ENCODE data around the gene C5orf47.

GRCh38 chr5:174003795-174004194 lies 14.8 kb downstream of the C5orf47 start:
- TF ChIP-seq CTCF (IDR thresholded peaks at IDR 0.05) = no peak
- TF ChIP-seq POLR2AphosphoS5 (IDR thresholded peaks at IDR 0.05; ENCODE audit: low read depth, low read length) = no peak
- no peak for TF ChIP-seq SIN3A (IDR thresholded peaks at IDR 0.05; ENCODE audit: borderline replicate concordance, insufficient read depth, low read depth, low read length)
